SW480 (cell line): ENCODE results near the gene WSCD2.
A peak's percentile ranks its signal among the peaks of the same experiment; 100 is the strongest.

ENCODE experiments used
- DNase-seq: peaks from one replicate; pipeline ENCODE4 v3.0.0-alpha.2; 2016; ENCODE audit warnings: low spot score

The WSCD2 gene

DNA sequence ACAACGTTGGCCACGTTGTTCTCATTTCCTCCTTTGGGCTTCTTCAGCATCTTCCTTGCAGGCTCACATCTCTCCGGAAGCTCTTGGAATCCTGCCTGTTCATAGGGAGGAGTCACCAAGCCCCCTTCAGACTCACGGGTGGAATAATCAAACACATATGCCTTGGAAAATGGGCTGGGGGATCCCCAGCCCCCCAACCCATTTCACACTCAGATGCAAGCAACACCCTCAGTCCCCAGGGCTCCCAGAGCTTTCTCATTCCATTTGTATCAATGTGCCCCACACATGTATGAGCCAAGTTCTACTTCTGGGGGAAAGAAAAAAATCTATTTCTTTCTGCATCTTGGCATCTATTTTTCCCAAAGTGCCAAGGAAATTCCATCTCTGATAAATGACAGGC, 33.1 kb downstream of the WSCD2 start:
- DNase-seq, result no peak

DNA sequence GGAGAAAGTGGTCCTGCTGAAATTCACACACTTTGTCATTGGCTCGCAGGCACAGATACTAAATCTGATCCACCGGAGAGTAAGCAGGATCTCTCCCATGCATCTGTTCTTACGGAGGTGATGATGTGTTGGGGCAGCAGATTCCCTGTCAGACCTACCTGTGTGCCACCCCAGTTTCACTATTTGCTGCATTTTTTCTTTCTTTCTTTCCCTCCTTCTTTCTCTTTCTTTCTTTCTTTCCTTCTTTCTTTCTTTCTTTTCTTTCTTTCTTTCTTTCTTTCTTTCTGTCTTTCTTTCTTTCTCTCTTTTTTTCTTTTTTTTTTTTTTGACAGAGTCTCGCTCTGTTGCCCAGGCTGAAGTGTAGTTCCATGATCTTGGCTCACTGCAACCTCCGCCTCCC, 37.4 kb downstream of the WSCD2 start:
- DNase-seq, result no peak

DNA sequence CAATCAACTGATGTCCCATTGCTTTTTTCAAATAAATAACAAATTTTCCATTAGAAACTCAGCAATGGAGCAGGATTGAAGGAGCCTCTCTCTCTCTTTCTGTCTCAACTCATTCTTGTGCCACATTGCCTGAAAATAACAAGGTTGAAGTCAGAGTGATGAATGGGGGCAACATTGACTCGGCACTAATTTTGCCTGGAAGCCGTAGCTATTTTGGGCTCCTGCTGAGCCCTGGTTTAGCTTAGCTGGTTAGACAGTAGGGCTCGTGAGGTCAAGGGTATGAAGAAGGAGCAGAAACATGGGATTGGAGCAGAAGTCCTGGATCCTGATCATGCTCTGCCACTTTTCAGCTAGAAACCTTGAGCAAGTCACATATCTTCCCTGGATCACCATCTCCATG, 38.9 kb downstream of the WSCD2 start:
- no peak for DNase-seq

DNA sequence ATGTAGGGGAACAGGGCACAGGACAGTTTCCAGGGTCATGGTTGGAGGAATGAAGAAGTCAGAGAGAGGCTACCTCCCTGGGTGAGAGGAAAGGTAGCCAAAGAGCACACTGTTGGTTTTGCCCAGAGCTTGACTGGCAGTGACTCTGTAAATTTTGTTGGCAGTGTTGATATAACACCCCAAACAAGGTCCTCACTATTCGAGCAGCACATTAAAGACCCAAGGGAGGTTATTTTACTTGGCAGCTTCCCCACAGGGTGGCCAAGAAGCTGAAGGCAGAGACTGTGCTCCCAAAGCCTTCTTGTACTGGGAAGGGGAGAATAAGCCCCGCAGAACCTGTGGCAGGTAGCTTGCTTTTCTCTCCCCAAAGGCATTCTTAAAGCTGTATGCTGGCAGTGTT, 40.6 kb downstream of the WSCD2 start:
- DNase-seq, result no peak

DNA sequence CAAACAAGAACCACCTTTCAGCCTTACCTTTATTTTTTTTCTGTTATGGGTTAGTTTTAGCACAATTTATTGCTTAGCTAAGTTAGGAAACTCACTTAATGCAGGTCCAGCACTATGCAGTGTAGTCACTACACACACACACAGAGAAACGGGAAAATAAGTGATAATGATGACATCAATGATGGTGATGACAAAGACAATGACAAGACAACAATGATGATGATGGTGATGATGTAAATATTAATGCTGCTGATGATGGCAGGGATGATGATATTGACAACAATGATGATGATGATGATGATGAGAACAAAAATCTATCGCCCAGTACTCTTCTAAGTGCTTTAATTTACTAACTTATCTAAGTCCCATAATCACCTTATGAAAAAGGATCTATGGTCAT, 41.1 kb downstream of the WSCD2 start:
- DNase-seq, result no peak

GRCh38 chr12:108172033-108172432, 42.9 kb downstream of the WSCD2 start:
- no peak for DNase-seq

GRCh38 chr12:108173160-108173559, 44.1 kb downstream of the WSCD2 start:
- no peak for DNase-seq

GRCh38 chr12:108173892-108174291, 44.8 kb downstream of the WSCD2 start:
- no peak for DNase-seq

GRCh38 chr12:108174641-108175040, 45.6 kb downstream of the WSCD2 start:
- DNase-seq, result no peak

DNA sequence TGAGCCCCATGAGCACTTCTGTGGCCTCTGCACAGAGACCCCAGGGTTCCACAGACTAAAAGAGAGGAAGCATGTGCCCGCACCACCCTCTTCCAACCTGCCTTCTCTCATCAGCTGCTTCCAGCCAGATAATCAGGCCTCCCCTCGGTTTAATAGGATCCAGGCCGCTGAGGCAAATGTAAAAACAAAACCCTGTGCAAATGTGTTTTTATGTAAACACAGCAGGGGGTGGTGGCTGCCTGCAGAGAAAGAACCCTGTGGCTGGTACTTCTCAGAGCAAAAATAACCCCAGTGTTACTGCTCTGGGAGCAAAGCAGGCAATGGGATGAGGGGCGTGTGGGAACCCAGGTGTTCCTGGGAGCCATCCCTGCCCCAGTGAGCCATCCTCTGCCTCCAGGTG, 46.2 kb downstream of the WSCD2 start:
- DNase-seq, result no peak

- no peak for DNase-seq
Observed at GRCh38 chr12:108176292-108176691, 47.2 kb downstream of the WSCD2 start.

GRCh38 chr12:108177131-108177530, 48.0 kb downstream of the WSCD2 start:
- no peak for DNase-seq

DNA sequence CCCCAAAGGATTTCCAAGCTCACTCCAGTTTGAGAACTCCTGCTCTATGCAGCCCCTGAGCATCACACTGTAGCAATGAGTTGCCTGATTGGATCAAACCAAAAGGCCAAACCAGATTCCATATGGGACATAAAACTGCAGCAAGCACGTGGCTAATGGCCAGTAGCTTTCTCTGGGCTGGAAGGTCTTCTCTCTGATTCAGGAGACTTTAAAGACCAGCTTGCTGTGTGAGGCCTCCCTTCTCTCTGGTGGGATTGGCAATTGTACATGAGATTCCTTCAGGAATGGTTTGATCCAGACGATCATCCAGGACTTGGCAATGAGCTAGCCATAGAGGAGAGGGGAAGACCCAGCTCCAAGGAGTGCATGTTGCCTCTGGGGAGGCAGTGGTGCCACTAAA, 50.2 kb downstream of the WSCD2 start:
- no peak for DNase-seq

GRCh38 chr12:108180255-108181094, 51.4 kb downstream of the WSCD2 start:
- DNase-seq, result no peak

- no peak for DNase-seq
Observed at GRCh38 chr12:108181095-108181454, 52.0 kb downstream of the WSCD2 start.

DNA sequence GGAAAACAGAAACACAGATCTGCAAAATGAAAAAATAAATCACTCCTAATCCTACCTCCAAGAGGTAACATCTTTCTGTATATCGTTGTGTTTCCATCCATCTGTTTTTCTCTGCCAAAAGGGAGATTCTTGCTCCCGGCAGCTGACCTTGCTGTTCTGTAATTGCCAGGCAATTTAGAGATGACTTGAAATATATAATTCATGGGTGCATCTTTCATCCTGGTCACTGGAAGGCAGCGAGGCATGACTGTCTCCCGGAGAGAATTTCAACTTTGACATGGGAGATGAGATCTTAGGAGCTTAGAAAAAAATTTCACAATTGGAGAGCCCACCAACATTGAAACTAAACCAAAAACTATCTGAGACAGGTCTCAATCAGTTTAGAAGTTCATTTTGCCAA, 53.0 kb downstream of the WSCD2 start:
- no peak for DNase-seq

- DNase-seq, result no peak
Observed at GRCh38 chr12:108185002-108185401, 55.9 kb downstream of the WSCD2 start.

GRCh38 chr12:108187831-108188230, 58.7 kb downstream of the WSCD2 start:
- DNase-seq, result no peak

GRCh38 chr12:108190529-108190928, 61.4 kb downstream of the WSCD2 start:
- no peak for DNase-seq

- DNase-seq, result no peak
Observed at GRCh38 chr12:108191086-108191485, 62.0 kb downstream of the WSCD2 start.

DNA sequence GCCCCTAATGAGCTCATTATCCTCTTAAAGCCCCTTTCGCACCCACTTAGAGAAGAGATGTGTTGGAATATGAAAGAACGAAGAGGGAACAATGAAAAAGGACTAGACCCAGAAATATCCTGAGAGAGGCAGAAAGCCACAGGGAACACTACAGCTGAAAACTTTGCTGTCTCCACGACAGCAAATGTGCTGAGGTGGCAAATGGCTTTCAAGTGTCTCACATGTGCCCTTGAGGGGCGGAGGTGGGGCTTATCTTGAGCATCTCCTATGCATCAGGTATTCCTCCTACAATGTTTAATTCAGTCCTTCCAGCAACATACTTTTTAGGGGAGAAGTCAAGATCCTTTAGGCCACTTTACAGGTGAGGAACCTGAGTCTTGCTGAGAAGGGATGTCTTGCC, 62.9 kb downstream of the WSCD2 start:
- DNase-seq, result no peak

- no peak for DNase-seq
Observed at GRCh38 chr12:108193493-108193892, 64.4 kb downstream of the WSCD2 start.

DNA sequence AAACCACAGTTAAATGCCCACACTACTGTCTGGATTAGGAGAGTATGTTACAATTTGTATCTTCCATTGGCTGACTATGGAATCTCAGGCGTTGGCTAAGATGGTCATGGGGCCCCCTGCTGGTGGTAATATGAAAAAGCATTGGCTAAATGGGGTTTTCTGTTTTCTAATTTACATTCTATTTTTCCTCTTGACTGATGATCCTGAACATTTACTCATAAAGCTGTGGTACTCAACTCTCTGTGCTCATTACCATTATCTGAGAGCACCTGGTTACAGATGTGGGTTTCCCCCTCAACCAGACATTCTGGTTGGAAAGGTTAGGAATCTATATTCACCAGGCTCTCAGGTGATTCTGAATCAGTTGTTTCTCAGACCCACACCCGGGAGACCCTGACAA, 64.8 kb downstream of the WSCD2 start:
- peak; percentile 35 for DNase-seq

GRCh38 chr12:108194585-108194984, 65.5 kb downstream of the WSCD2 start:
- no peak for DNase-seq
